ENCODE data around the gene CCDC69.

Gene CCDC69

GRCh38 chr5:151157426-151158286 lies 66.2 kb downstream of the CCDC69 start, which contains the start of gene ANXA6:
TSS of gene ANXA6 (minus strand) at chr5:151157779. CDS start at chr5:151147901, 9,878 bp downstream.
- FAIRE-seq: no peak

- no peak for FAIRE-seq
Measured at GRCh38 chr5:151156507-151157420, 67.1 kb downstream of the CCDC69 start.

- FAIRE-seq: no peak
Measured at GRCh38 chr5:151155775-151156506, 68.0 kb downstream of the CCDC69 start.

GRCh38 chr5:151154931-151155774 lies 68.7 kb downstream of the CCDC69 start:
- no peak for FAIRE-seq

GRCh38 chr5:151153766-151154272 lies 70.1 kb downstream of the CCDC69 start:
- FAIRE-seq: no peak

GRCh38 chr5:151153300-151153699 lies 70.6 kb downstream of the CCDC69 start:
- no peak for FAIRE-seq

GRCh38 chr5:151151793-151152192 lies 72.1 kb downstream of the CCDC69 start:
- FAIRE-seq: no peak

GRCh38 chr5:151151263-151151660 lies 72.6 kb downstream of the CCDC69 start:
- no peak for FAIRE-seq

- no peak for FAIRE-seq
Measured at GRCh38 chr5:151150471-151151262, 73.2 kb downstream of the CCDC69 start.

GRCh38 chr5:151148583-151148982 lies 75.3 kb downstream of the CCDC69 start:
- FAIRE-seq: no peak

- no peak for FAIRE-seq
Measured at GRCh38 chr5:151147033-151147432, 76.9 kb downstream of the CCDC69 start.

GRCh38 chr5:151146061-151146460 lies 77.8 kb downstream of the CCDC69 start:
- no peak for FAIRE-seq

GRCh38 chr5:151144922-151145321 lies 79.0 kb downstream of the CCDC69 start:
- FAIRE-seq: no peak

GRCh38 chr5:151144275-151144674 lies 79.6 kb downstream of the CCDC69 start:
- no peak for FAIRE-seq

GRCh38 chr5:151143645-151144044 lies 80.2 kb downstream of the CCDC69 start:
- no peak for FAIRE-seq

GRCh38 chr5:151142933-151143332 lies 81.0 kb downstream of the CCDC69 start:
- no peak for FAIRE-seq

- no peak for FAIRE-seq
Measured at GRCh38 chr5:151141535-151141934, 82.4 kb downstream of the CCDC69 start.

GRCh38 chr5:151140686-151141459 lies 83.0 kb downstream of the CCDC69 start:
- FAIRE-seq: no peak

GRCh38 chr5:151139646-151140045 lies 84.2 kb downstream of the CCDC69 start:
- no peak for FAIRE-seq

- peak; percentile 79 for FAIRE-seq
Measured at GRCh38 chr5:151139015-151139414, 84.9 kb downstream of the CCDC69 start.
